K562 (cell line): Measurements from ENCODE around the gene WFDC6. TPM values are rescaled to one million over a fixed set of nuclear protein-coding genes. Genes with fewer than 3 reads are reported as not detected.
A peak's percentile ranks its signal among the peaks of the same experiment; 100 is the strongest.

Source experiments
- ATAC-seq: fragments of 200-7000 bp; cut with Tn5 transposase; 3 replicates; pipeline ENCODE4 v1.9.1; 2020; ENCODE audit warnings: moderate library complexity
- BruUV-seq: library from RNA; stranded (reverse); fragments of 400-500 nt; replicated peaks from 2 replicates; lab custom pipeline; 2021; lab: Mats Ljungman, UMichigan
- CTCF ChIA-PET: fragments of 300-600 bp; formaldehyde crosslinking; extraction: SDS; loops from one replicate; lab custom pipeline; 2021; ENCODE audit warnings: low intra/inter-chr PET ratio; lab: Yijun Ruan, JAX
- POLR2A ChIA-PET: fragments of 300-600, 350-650 bp; sonication (Branson Sonifier 250); formaldehyde crosslinking; extraction: SDS; loops from one replicate; lab custom pipeline; 2021; ENCODE audit warnings: antibody characterized with exemption, inconsistent platforms; lab: Yijun Ruan, JAX
- DNase-seq, 4 experiments: peaks; one replicate each; pipeline versions ENCODE4 v3.0.0 to v3.0.0-alpha.2; 2011 to 2018; ENCODE audit warnings: low spot score in 3 of 4, mixed read lengths in 3 of 4; ENCODE audit errors: extremely low read depth in 1 of 4
- FAIRE-seq: peaks from 2 replicates; lab custom pipeline; 2011; peaks lifted over from hg19 to GRCh38; lab: Jason Lieb, UNC
- H2AFZ ChIP-seq: 2 replicates; pipeline ENCODE4 v1.6.0; 2011; ENCODE audit warnings: low read depth, low read length, control low read depth, inconsistent platforms
- H3K27ac ChIP-seq: fragments of 200-600 bp; 3 replicates; pipeline ENCODE4 v1.8.0; 2011; ENCODE audit warnings: low read depth, mild to moderate bottlenecking, control low read depth, inconsistent platforms, low read length, moderate library complexity, mixed read lengths; ENCODE audit errors: extremely low read depth
- H3K27me3 ChIP-seq, 2 experiments: fragments of 300-600 bp in 1 of 2; 2 replicates in 1 of 2; 3 replicates in 1 of 2; pipeline versions ENCODE4 v1.6.0 to v1.8.0; 2011; ENCODE audit warnings: inconsistent platforms in 2 of 2, low read length in 2 of 2, mild to moderate bottlenecking in 1 of 2, mixed read lengths in 1 of 2, moderate library complexity in 1 of 2; ENCODE audit not compliant: control insufficient read depth in 2 of 2, insufficient read depth in 2 of 2
- H3K36me3 ChIP-seq: fragments of 300-600 bp; 3 replicates; pipeline ENCODE4 v1.8.0; 2011; ENCODE audit warnings: mild to moderate bottlenecking, low read length, inconsistent platforms; ENCODE audit not compliant: control insufficient read depth, insufficient read depth
- H3K4me1 ChIP-seq, 2 experiments: fragments of 200-600 bp in 1 of 2; replicated peaks in 1 of 2; 2 replicates in 1 of 2; 3 replicates in 1 of 2; pipeline versions ENCODE4 v1.5.1 to v1.8.0; 2011; ENCODE audit warnings: inconsistent platforms in 2 of 2, low read length in 2 of 2, mild to moderate bottlenecking in 1 of 2, mixed read lengths in 1 of 2, moderate library complexity in 1 of 2; ENCODE audit not compliant: control insufficient read depth in 2 of 2, insufficient read depth in 2 of 2
- H3K4me2 ChIP-seq: 2 replicates; pipeline ENCODE4 v1.6.1; 2011; ENCODE audit warnings: low read length, control low read depth, inconsistent platforms, mixed read lengths; ENCODE audit not compliant: insufficient read depth
- H3K4me3 ChIP-seq: fragments of 200-600 bp; sonication (generic), shearing (Covaris generic); 2 replicates; pipeline ENCODE4 v1.5.1; 2016; ENCODE audit warnings: control low read depth, inconsistent platforms
- H3K79me2 ChIP-seq: fragments of 200-600 bp; 3 replicates; pipeline ENCODE4 v1.8.0; 2011; ENCODE audit warnings: low read length, inconsistent platforms; ENCODE audit not compliant: control insufficient read depth, insufficient read depth
- H3K9ac ChIP-seq, 2 experiments: 2 replicates each; pipeline versions ENCODE4 v1.6.0 to v1.6.1; 2011; ENCODE audit warnings: low read depth in 2 of 2, low read length in 2 of 2, control low read depth in 1 of 2, inconsistent platforms in 1 of 2, mild to moderate bottlenecking in 1 of 2, mixed read lengths in 1 of 2; ENCODE audit not compliant: insufficient read depth in 1 of 2
- H3K9me1 ChIP-seq: one replicate; pipeline ENCODE4 v1.6.0; 2011; ENCODE audit warnings: inconsistent platforms, mild to moderate bottlenecking, low read length, moderate library complexity; ENCODE audit not compliant: control insufficient read depth, insufficient read depth
- H3K9me3 ChIP-seq: replicated peaks from 2 replicates; pipeline ENCODE4 v1.5.1; 2011; ENCODE audit warnings: low read depth, low read length, inconsistent platforms; ENCODE audit not compliant: control insufficient read depth, insufficient read depth
- H4K20me1 ChIP-seq: replicated peaks from 2 replicates; pipeline ENCODE4 v1.6.1; 2011; ENCODE audit warnings: low read length, inconsistent platforms, mixed read lengths; ENCODE audit not compliant: control insufficient read depth, insufficient read depth
- BHLHE40 ChIP-seq: IDR thresholded peaks from 2 replicates; pipeline ENCODE4 v1.6.1; 2011; ENCODE audit warnings: low read length, improper control_type of control experiment
- CEBPG ChIP-seq, 3 experiments: fragments of 200-800 bp in 1 of 3; sonication (Bioruptor generic) in 1 of 3; sonication (generic) in 1 of 3; formaldehyde crosslinking in 1 of 3; IDR thresholded peaks in 2 of 3; conservative IDR thresholded peaks in 1 of 3; 2 replicates each; pipeline versions ENCODE4 v1.6.1 to v1.8.0; 2016 to 2022; ENCODE audit warnings: missing compliant biosample characterization in 2 of 3, missing genetic modification characterization in 2 of 3, mild to moderate bottlenecking in 1 of 3, missing genetic modification reagents in 1 of 3
- E2F5 ChIP-seq: sonication (generic); formaldehyde crosslinking; IDR thresholded peaks from 2 replicates; pipeline ENCODE4 v1.8.0; 2022; ENCODE audit warnings: mild to moderate bottlenecking, missing genetic modification reagents
- ETS1 ChIP-seq: conservative IDR thresholded peaks from 2 replicates; pipeline ENCODE4 v1.6.1; 2011; ENCODE audit warnings: low read depth, mild to moderate bottlenecking, low read length; ENCODE audit not compliant: control insufficient read depth
- HDAC2 ChIP-seq: fragments of 450-650 bp; IDR thresholded peaks from 2 replicates; pipeline ENCODE4 v1.6.1; 2016; ENCODE audit warnings: mild to moderate bottlenecking
- NCOA6 ChIP-seq: fragments of 450-650 bp; IDR thresholded peaks from 2 replicates; pipeline ENCODE4 v1.6.1; 2017; ENCODE audit warnings: mild to moderate bottlenecking
- PTTG1 ChIP-seq: fragments of 450-650 bp; IDR thresholded peaks from 2 replicates; pipeline ENCODE4 v1.6.1; 2016; ENCODE audit warnings: low read depth, mild to moderate bottlenecking, missing genetic modification characterization, missing compliant biosample characterization
- ZBTB9 ChIP-seq: fragments of 450-650 bp; formaldehyde crosslinking; IDR thresholded peaks from 2 replicates; pipeline ENCODE4 v1.4.0; 2020; ENCODE audit warnings: mild to moderate bottlenecking, moderate library complexity
- WGBS: fragments of 100-300 bp; shearing (Covaris generic); methylation state at CpG from one replicate; pipeline ENCODE4 v1.1.6; 2016; ENCODE audit warnings: low coverage, mixed read lengths; ENCODE audit not compliant: insufficient coverage; ENCODE audit errors: missing lambda C conversion rate; 5-methylcytosine and 5-hydroxymethylcytosine counted together
- in situ Hi-C: fragments of 300-500 bp; cut with MboI; formaldehyde crosslinking; loops from 4 replicates; pipeline ENCODE4 v1.15.0; 2018; ENCODE audit warnings: inconsistent platforms, mixed read lengths
- intact Hi-C: fragments of 100-400 bp; cut with micrococcal nuclease; formaldehyde crosslinking; loops from 2 replicates; pipeline ENCODE4 v1.14.2; 2022
- polyA plus RNA-seq, 8 experiments: library from polyadenylated mRNA; depleted of rRNA in 4 of 8; stranded (reverse) in 5 of 8; unstranded in 3 of 8; fragments of >200 nt; fragmentation: Nextera tagmentation in 2 of 8; fragmentation: Illumina TruSeq in 1 of 8; extraction: Ambion mirVana in 2 of 8; extraction: Trizol in 1 of 8; gene quantifications; 2 replicates each; pipeline versions ENCODE4 v1.2.1 to v1.2.3, GENCODE V29; 2011 to 2014; ENCODE audit warnings: inconsistent platforms in 1 of 8, missing spikeins in 1 of 8
- total RNA-seq, 7 experiments: library from RNA; depleted of rRNA in 6 of 7; stranded (reverse); fragments of >200 nt in 6 of 7; fragmentation: Illumina TruSeq in 2 of 7; extraction: Trizol in 2 of 7; gene quantifications; 2 replicates each; pipeline versions ENCODE4 v1.2.1 to v1.2.3, GENCODE V29; 2011 to 2021; ENCODE audit warnings: low replicate concordance in 1 of 7

WFDC6 gene
- total and polyA plus RNA-seq, 9 of the 15 experiments (the other 6 are each of a cell fraction or from before 2014, with no cell fraction given) = not detected

GRCh38 chr20:45515147-45515913, 24.0 kb downstream of the WFDC6 start, which contains the start of gene SPINT3 (continued):
- no peak for TF ChIP-seq E2F5 (CRISPR knock-in tag)
- no peak for TF ChIP-seq ETS1
- TF ChIP-seq BHLHE40 = no peak

- H3K9ac ChIP-seq = no peak overlapping the region
- H3K4me1 ChIP-seq = peaks cover 0 to 7% of the 10 kb centered on the region in 2 experiments; a peak in 3 of 5 replicates
- FAIRE-seq (no peak), ATAC-seq (no peak), DNase-seq (no peak)
- no peaks in the 10 kb centered on the region for H3K79me2 ChIP-seq
- H2AFZ ChIP-seq = no peak overlapping the region
- WGBS = 6% methylated on average over 5 of the region's 5 CpGs
- no peak overlapping the region for H3K4me2 ChIP-seq
- H3K9me1 ChIP-seq = no peaks in the 10 kb centered on the region
- CTCF ChIA-PET = interaction anchor here (0.6 kb wide), 1 partner anchor 187 kb away, joined by 3 read pairs; no protein-coding TSS in a partner anchor
- H3K36me3 ChIP-seq = no peaks in the 10 kb centered on the region
- no peaks in the 10 kb centered on the region for H4K20me1 ChIP-seq
- no peak overlapping the region for H3K27ac ChIP-seq
- no peaks in the 10 kb centered on the region for H3K9me3 ChIP-seq
- POLR2A ChIA-PET = interaction anchor here (0.6 kb wide), 1 partner anchor 252 kb away, joined by 4 read pairs; no protein-coding TSS in a partner anchor
- H3K4me3 ChIP-seq = no peak overlapping the region
- H3K27me3 ChIP-seq = peaks cover 0 to 3% of the 10 kb centered on the region in 2 experiments; a peak in 1 of 5 replicates
- BruUV-seq = no TSS peak
- in situ Hi-C loops (no loop called here), intact Hi-C loops (no loop called here)
- TF ChIP-seq CEBPG (CRISPR knock-in tag; IDR thresholded peaks at IDR 0.05) = no peak
- 0 out of 4 replicates have a peak, but pooled peaks of 1 of the 2 experiments have one; percentile 1 for TF ChIP-seq CEBPG (tag; conservative IDR thresholded peaks at IDR 0.05 in 1 of 2, IDR thresholded peaks at IDR 0.05 in 1 of 2)
- TF ChIP-seq HDAC2 = no peak
- TF ChIP-seq ZBTB9 = no peak
- no peak for TF ChIP-seq NCOA6
- no peak for TF ChIP-seq PTTG1
Measured at GRCh38 chr20:45510242-45510862, 28.9 kb downstream of the WFDC6 start.
